ENCODE results near the gene PAPOLG. TPM values are rescaled to one million over a fixed set of nuclear protein-coding genes. Genes with fewer than 3 reads are reported as not detected.

The PAPOLG gene
- 10 to 100 TPM; 14.1 to 18.6 TPM for total RNA-seq

GRCh38 chr2:60756097-60757087, at the start of gene PAPOLG:
Gene PAPOLG, plus strand, starts transcription at chr2:60756268. Its CDS starts 211 bp downstream, at chr2:60756479.

Small RNA genes within 50 kb of the gene (small RNA-seq; reads per million reads assigned to genes)
- 0 to 0.06 reads per million in 2 donors for gene RN7SL632P
- gene RNU6-612P = 0 reads per million in 2 donors

Other genes starting within 250 kb of the PAPOLG start
- under 1 TPM; 0.34 to 0.67 TPM for gene BCL11A, start 202.6 kb upstream of the PAPOLG start, total RNA-seq
- 10 to 100 TPM; 11.3 to 16.2 TPM for gene REL, start 125.3 kb downstream of the PAPOLG start, total RNA-seq

Data from melanocyte of skin (primary cell).